ENCODE measurements around the gene ZNF212.
A peak's percentile ranks its signal among the peaks of the same experiment; 100 is the strongest.

ZNF212 gene

GRCh38 chr7:149239345-149240143 is at the start of gene ZNF212:
ZNF212 (plus strand) TSS chr7:149239651; CDS start chr7:149239779, 128 bp downstream.
- DNase-seq (ENCODE audit: low read depth in 1 of 2, low spot score in 1 of 2): peak; percentile 71 to 81

DNA sequence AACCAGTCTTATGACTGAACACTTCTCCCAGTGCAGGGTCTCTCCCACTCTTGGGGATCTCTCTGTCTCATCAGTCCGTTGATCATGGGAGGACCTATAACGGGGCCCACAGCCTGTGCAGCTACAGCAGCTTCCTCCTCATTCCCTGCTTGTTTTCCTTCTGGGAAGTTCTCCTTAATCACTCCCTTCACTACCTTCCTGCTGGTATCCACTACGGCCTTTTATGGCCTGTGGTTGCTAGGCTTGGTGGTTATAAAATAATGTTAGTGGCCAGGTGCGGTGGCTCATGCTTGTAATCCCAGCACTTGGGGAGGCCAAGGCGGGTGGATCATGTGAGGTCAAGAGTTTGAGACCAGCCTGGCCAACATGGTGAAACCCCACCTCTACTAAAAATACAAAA is 47.6 kb upstream of the ZNF212 start:
- no peak for DNase-seq (ENCODE audit: low read depth in 1 of 2, low spot score in 1 of 2)

GRCh38 chr7:149194799-149195179 is 44.7 kb upstream of the ZNF212 start:
- DNase-seq (ENCODE audit: low read depth in 1 of 2, low spot score in 1 of 2): no peak

DNA sequence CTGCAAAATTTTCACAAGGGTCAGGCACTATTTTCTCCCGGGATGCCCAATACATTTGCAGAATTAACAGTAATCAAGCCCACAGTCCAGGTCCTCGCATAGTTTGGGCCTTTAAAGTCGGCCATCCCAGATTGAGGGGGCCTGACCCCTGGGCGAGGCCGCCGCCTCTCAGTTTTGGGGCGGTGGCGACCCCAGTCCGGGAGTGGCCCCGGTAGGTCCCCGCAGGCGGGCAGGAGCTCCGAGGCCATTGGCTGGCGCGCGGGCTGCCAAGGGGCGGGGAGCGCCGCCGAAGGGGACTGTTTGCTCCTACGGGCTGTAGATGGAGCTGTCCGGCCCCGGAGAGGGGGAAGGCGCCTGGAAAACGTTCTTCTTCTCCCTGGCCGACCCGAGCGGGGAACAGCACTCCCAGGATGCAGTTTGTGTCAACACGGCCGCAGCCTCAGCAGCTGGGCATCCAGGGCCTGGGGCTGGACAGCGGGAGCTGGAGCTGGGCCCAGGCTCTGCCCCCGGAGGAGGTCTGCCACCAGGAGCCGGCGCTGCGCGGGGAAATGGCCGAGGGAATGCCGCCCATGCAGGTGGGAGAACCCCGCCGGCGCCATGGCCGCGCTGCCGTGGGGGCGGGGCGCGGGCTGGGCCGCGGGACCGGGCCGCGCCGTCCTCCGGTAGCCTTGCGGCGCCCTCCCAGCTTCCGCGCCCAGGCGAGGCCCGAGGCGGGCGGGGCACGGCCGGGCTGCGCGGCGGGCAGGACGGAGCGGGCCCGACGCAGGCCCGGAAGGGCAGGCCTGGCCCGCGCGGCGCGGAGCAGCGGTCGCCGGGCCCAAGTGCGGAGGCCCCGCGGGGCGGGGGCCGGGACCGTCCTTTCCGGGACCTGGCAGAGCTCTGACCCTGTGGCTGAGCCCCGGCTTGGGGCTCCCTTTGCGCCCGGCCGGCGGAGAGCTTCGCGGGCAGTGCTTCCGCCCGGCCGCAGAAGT is 44.0 kb upstream of the ZNF212 start, which contains the start of gene ZNF282:
Gene ZNF282 (plus strand): TSS at position 367 of the 971 bp plus-strand sequence. CDS start 44 bp downstream, at position 411.
- DNase-seq (ENCODE audit: low read depth in 1 of 2, low spot score in 1 of 2): peak; percentile 57 to 75

GRCh38 chr7:149196151-149196704 is 43.2 kb upstream of the ZNF212 start:
- no peak for DNase-seq (ENCODE audit: low read depth in 1 of 2, low spot score in 1 of 2)

DNA sequence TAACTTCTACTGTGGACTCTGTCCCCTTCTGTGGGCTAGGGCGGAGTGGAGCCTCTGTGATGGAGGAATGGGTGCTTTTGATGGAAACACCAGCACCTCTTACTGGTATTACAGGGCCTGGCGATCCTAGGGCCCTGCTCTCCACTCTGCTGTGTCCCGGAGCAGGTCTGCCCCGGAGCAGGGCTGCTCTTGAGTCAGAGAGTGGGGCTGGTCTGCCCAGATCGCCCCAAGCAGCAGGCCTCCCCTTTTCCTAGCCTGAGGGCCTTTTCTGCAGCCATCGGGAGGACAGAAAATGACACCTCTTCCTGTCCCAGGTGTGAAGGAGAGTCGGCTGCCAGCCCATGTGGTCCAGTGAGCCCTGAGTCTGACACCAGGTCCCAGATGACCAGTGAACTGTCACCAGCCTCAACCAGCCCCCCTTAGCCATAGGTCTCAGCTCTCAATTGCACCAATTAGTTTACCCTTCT is 42.7 kb upstream of the ZNF212 start:
- DNase-seq (ENCODE audit: low read depth in 1 of 2, low spot score in 1 of 2): no peak

DNA sequence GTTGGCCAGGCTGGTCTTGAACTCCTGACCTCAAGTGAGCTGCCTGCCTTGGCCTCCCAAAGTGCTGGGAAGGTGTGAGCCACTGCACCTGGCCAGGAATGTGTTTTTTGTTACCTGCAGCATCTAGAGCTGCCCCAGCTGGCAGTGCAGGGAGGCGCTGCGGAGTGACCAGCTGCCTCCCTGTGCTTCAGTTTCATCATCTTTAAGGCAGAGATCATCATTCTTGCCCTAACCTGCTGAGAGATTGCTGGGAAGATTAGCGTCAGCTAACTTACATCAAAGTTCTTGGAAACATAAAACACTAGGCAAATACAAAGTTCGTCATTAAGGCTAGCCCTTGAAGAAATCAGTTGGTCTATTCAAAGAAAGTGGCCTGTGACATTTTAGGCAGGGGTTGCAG is 41.8 kb upstream of the ZNF212 start:
- no peak for DNase-seq (ENCODE audit: low read depth in 1 of 2, low spot score in 1 of 2)

DNA sequence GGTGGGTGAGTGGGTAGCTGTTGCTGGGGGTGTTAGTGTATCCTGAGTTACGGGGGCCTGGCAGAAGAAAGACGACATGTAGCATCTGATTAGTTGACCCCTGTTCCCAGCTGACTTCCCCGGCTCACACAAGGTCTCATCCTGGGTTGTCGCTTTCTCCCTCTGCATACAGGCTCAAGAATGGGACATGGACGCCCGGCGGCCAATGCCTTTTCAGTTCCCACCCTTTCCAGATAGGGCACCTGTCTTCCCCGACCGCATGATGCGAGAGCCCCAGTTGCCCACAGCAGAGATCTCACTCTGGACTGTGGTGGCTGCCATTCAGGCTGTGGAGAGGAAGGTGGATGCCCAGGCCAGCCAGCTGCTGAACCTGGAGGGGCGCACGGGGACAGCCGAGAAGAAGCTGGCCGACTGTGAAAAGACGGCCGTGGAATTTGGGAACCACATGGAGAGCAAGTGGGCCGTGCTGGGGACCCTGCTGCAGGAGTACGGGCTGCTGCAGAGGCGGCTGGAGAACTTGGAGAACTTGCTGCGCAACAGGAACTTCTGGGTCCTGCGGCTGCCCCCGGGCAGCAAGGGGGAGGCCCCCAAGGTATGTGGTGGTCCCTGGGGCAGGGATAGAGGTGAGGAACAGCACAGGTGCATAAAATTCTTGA is 41.2 kb upstream of the ZNF212 start:
- no peak for DNase-seq (ENCODE audit: low read depth in 1 of 2, low spot score in 1 of 2)

DNA sequence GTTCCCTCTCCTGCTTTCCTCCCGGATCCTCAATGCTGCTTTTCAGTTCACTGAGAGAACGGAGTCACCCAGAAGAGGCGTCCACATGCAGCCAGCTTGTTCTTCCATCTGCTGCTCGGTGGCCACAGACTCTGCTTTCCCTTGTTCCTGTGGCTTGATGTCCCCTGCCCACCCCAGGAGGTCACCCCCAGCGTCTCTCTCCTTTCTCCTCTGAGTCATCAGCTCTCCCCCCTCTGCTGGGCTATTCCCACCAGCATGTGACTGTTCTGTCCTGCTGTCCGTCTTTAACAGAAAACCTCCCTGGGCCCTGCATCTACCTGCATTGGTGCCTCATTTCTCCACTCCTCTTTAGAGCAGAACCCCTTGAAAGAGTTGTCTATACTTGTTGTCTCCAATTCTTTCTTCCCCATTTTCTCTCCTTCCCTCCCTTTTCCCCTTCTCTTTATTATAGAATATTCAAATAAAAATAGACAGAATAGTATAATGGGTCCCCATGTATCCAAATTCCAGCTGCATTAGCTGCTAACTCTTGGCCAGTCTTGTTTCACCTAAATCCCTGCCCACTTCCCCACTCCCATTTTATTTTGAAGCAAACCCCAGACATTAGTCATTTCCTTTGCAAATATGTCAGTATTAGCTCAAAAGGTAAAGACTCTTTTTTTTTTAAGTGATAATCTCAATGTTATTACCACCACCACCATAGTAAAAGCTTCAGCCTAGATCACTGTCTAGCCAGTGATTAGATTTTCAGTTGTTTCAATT is 40.0 kb upstream of the ZNF212 start:
- DNase-seq (ENCODE audit: low read depth in 1 of 2, low spot score in 1 of 2): no peak

DNA sequence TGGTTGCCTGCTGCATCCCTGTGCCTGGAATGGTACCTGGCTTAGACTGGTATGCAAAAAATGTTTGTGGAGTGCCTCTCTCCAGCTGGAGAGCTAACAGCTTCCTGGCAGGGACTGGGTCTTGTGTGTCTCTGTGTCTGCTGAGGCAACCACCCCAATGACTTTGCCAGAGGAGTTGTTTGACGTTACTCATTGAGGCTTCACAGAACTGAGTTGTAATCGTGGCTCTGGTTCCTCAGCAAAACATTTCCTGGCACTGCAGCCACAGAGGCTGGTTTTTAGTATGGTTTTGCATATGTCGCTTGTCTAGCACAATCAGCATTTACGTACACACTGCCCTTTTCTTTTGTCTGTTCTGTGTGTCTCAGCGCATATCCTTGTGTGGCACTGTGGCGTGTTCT is 36.6 kb upstream of the ZNF212 start:
- DNase-seq (ENCODE audit: low read depth in 1 of 2, low spot score in 1 of 2): no peak

DNA sequence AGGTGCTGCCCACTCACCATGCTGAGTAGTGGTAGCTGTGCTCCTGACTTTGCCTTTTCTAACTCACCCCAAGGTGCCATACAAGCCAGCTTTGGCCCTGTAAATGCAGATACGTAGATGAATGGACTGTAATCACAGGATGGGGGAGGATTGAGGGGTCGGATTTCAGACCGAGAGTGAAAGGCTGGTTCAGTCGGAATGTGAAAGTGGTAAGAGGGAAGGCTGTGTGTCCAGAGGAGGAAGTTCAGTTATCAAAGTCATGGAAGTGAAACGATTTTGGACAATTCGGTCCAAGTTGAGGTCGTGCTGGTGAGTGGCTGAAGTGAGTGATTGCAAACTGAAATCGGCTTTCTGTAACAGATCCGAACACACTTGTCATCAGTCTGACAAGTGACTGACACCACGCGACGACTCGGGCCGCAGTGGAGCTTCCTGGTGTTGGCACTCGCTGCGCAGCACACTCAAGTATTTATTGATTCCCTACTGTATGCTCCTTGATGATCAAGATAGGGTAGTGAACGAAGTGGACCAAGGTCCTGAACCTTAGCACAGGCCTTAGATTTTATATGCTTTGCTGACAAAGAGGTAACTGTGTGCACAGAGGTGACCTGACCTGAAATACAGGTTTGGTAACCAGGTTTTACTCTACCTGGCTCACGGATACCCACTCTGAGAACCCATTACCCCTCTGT is 33.6 kb upstream of the ZNF212 start:
- DNase-seq (ENCODE audit: low read depth in 1 of 2, low spot score in 1 of 2): no peak

DNA sequence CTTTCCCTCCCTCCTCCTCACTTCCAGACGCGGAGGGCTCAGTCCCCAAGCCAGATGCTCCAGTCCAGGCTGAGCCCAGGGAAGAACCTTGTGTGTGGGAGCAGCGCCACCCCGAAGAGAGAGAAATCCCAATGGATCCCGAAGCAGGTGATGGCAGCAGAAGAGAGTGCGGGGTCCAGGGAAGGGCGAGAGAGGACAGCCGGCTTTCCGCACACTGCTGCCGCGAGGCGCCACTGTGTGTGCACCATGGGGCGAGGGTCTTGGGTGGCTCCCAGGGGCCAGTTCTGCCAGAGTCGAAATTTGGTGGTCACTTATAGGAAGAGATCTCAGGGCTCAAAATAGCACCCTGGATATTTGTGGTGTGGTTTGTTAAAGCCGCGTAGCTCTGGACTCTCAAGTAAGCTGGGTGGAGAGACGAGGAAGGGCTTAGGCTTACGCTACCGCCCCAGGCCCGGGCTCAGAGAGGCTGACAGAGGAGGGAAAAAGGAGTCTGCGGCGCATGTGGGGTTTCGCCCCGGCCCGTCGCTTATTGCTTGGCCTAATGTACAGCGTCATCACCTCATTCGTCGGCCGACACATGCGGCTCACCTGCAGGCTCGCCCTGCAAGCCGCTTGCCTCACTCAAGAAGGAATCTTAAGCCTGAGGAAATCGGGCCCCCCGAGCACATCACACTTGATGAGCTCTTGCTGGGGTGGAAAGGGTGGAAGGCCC is 32.0 kb upstream of the ZNF212 start:
- no peak for DNase-seq (ENCODE audit: low read depth in 1 of 2, low spot score in 1 of 2)

DNA sequence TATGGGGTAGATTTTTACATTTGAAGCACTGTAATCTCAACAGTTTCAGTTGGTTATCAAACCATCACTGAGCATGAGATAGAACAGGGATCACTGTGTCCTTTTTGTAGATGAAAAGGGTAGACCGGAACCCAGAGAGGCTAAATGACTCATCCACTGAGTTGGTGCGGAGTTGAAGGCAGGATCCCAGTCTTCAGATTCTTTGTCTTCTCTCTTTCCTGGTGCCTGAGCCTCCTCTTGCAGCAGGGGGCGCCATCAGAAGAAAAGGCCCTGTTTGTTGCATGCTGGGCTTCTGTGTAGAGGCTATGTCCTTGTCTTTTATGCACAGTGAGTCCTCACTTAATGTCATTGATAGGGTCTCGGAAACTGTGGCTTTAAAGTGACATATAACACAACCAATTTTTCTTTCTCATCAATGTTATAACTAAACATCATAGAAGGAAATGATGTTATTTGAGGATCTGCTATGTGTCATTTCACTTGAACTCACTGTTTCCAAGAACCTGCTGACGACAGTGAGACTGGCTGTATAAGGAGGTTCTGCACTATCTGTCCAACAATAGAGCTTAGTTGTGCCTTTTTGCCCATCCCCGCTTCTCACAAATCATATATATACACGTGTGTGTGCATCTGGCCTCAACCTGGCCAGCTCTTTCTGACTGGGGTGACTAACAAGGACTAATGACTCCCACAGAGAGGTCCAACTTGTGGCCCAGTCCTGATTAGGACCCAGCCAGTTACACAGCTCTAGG is 29.8 kb upstream of the ZNF212 start:
- peak; percentile 49 to 74 for DNase-seq (ENCODE audit: low read depth in 1 of 2, low spot score in 1 of 2)

- DNase-seq (ENCODE audit: low read depth in 1 of 2, low spot score in 1 of 2): no peak
Observed at GRCh38 chr7:149210551-149210950, 28.9 kb upstream of the ZNF212 start.

DNA sequence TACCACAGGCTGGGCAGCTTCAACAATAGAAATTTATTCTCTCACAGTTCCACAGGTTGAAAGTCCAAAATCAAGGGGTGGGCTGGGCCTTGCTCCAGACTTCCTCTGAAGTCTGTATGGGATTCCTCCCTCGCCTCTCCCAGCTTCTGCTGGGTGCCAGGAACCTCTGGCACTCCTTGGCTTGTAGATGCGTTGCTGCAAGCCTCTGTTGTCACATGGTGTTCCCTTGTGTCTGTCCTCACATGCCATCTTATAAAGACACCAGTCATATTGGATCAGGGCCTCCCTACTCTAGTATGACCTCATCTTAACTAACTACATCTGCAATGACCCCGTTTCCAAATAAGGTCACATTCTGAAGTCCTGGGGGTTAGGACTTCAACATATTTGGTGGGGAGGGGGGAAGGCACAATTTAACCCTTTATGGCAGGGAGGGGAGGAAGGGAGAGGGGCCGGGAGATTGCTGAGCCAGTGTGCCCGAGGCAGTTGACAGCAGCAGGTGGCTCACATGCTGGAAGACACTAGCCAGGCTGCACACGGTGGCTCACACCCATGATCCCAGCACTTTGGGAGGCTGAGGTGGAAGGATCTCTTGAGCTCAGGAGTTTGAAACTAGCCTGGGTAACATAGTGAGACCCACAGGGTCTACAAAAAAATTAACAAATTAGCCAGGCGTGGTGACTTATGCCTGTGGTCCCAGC is 25.3 kb upstream of the ZNF212 start:
- no peak for DNase-seq (ENCODE audit: low read depth in 1 of 2, low spot score in 1 of 2)

- no peak for DNase-seq (ENCODE audit: low read depth in 1 of 2, low spot score in 1 of 2)
Observed at GRCh38 chr7:149216402-149216801, 23.0 kb upstream of the ZNF212 start.

DNA sequence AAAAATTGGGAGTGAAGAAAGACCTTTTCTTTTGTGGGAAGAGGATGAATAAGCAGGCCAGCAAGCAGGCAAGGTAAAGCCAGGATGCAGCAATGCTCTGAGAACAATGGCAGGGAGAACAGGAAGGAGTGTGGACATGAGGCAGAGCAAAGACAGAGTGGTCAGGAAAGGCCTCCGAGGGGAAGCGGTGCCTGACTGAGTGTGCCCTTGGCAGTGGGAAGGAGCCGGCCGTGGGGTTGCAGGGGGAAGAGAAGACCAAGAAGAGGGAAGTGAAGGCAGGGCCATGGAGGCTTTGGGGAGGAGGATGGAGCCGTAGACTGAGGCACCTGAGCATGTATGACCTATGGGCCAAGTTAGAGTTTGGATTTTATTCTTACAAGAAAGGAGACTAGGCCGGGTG is 21.9 kb upstream of the ZNF212 start:
- DNase-seq (ENCODE audit: low read depth in 1 of 2, low spot score in 1 of 2): no peak

Measured in activated CD4-positive, alpha-beta T cell treated with anti-CD3 and anti-CD28 coated beads, Interleukin-2, amount 50 U/mL, for 24 hours (primary cell).